DOHH2 (cell line): ENCODE measurements around the gene PPM1N.

Experiments used
- EZH2phosphoT487 ChIP-seq: fragments of 200-600 bp; sonication (generic); IDR thresholded peaks from 2 replicates; pipeline ENCODE4 v1.6.1; 2017; ENCODE audit warnings: borderline replicate concordance, mild to moderate bottlenecking, antibody characterized with exemption, low read length, moderate library complexity, mixed read lengths
- TF ChIP-seq, protein P1 (sequence below): fragments of 200-600 bp; sonication (generic); IDR thresholded peaks from one replicate; pipeline ENCODE4 v1.5.1; 2014; ENCODE audit warnings: antibody characterized with exemption, mild to moderate bottlenecking, low read depth, low read length; ENCODE audit not compliant: poor library complexity, severe bottlenecking

DNA sequence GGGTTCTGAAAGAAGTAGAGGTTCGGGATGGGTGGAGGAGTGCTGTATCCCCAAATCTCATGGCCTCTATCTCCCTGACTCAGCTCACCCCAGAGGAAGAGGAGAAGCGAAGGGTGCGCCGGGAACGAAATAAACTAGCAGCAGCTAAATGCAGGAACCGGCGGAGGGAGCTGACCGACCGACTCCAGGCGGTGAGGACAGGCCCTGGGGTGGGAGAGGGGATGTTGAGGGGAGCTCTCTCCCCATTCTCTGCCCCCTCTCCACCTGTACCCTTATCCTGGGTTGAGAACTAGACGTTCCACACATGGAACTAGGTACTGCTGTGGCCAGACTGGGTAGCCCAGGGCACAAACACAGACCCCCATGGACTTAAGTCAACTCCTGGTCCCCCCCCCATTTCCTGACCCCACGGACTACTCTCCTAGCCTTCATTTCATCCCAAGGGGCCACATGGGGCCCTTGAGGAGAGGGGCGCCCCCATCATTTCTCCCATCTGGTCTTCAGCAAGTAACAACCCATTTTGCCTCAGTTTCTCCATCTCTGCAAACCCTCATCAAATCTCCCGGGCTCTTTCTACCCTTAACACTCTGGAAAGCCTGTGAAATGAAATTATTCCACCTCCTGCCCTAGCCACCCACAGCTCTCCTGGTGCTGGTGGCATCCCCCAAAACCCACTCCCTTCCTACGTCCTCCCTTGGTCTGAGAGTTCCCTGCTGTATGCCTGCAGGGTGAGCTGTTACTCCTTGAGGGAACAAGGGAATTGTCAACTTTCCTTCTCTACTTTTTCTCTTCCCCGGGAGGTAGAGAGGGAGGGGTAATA, 26.9 kb upstream of the PPM1N start:
- TF ChIP-seq, protein P1, sequence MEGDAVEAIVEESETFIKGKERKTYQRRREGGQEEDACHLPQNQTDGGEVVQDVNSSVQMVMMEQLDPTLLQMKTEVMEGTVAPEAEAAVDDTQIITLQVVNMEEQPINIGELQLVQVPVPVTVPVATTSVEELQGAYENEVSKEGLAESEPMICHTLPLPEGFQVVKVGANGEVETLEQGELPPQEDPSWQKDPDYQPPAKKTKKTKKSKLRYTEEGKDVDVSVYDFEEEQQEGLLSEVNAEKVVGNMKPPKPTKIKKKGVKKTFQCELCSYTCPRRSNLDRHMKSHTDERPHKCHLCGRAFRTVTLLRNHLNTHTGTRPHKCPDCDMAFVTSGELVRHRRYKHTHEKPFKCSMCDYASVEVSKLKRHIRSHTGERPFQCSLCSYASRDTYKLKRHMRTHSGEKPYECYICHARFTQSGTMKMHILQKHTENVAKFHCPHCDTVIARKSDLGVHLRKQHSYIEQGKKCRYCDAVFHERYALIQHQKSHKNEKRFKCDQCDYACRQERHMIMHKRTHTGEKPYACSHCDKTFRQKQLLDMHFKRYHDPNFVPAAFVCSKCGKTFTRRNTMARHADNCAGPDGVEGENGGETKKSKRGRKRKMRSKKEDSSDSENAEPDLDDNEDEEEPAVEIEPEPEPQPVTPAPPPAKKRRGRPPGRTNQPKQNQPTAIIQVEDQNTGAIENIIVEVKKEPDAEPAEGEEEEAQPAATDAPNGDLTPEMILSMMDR = no peak
- TF ChIP-seq EZH2phosphoT487 = no peak
